Adrenal gland (tissue), 12 donors: Measurements from ENCODE around the gene BCL2L1. TPM values are rescaled to one million over a fixed set of nuclear protein-coding genes. Genes with fewer than 3 reads are reported as not detected.

Experiments
- DNase-seq, 7 donors: peaks; one replicate each; pipeline ENCODE4 v3.0.0-alpha.2; 2019 to 2020
- H3K27ac ChIP-seq, 5 donors: fragments of 200-600 bp; sonication (generic) in 4 of 5; 1 replicate in 3 of 5; 2 replicates in 2 of 5; pipeline versions ENCODE4 v1.5.1 to v1.8.0; 2016 to 2020; ENCODE audit warnings: mild to moderate bottlenecking in 1 of 5
- H3K27me3 ChIP-seq: fragments of 200-600 bp; 2 replicates; pipeline ENCODE4 v1.8.0; 2021
- H3K36me3 ChIP-seq, 2 donors: fragments of 200-600 bp; replicated peaks in 1 of 2; 1 replicate in 1 of 2; 2 replicates in 1 of 2; pipeline versions ENCODE4 v1.5.1 to v1.8.0; 2018 to 2022
- H3K4me1 ChIP-seq, 2 donors: fragments of 200-600 bp; replicated peaks in 1 of 2; 1 replicate in 1 of 2; 2 replicates in 1 of 2; pipeline versions ENCODE4 v1.5.1 to v1.8.0; 2018 to 2021
- H3K4me3 ChIP-seq, 4 donors: fragments of 200-600 bp; sonication (generic) in 3 of 4; one replicate each; pipeline ENCODE4 v1.5.1; 2016 to 2018
- H3K9me3 ChIP-seq, 3 donors: fragments of 200-600 bp; sonication (generic) in 1 of 3; replicated peaks in 1 of 3; 1 replicate in 2 of 3; 2 replicates in 1 of 3; pipeline versions ENCODE4 v1.5.1 to v1.8.0; 2016 to 2021
- CTCF ChIP-seq, 6 experiments: fragments of 450-650 bp in 4 of 6; fragments of 200-600 bp in 2 of 6; sonication (generic) in 1 of 6; IDR thresholded peaks; 1 replicate in 5 of 6; 2 replicates in 1 of 6; pipeline versions ENCODE4 v1.5.1 to v1.8.0; 2016 to 2021; ENCODE audit warnings: antibody characterized with exemption in 6 of 6, mild to moderate bottlenecking in 2 of 6, moderate library complexity in 1 of 6
- POLR2A ChIP-seq, 2 donors: fragments of 450-650 bp; IDR thresholded peaks; one replicate each; pipeline ENCODE4 v1.6.1; 2017; ENCODE audit warnings: antibody characterized with exemption in 2 of 2, mild to moderate bottlenecking in 2 of 2, moderate library complexity in 1 of 2
- WGBS, 4 donors: extraction: QIAGEN DNeasy Blood & Tissue Kit in 2 of 4; methylation state at CpG; one replicate each; pipeline versions ENCODE4 v1.1.5 to v1.1.7; 2013 to 2017; 5-methylcytosine and 5-hydroxymethylcytosine counted together
- intact Hi-C, 2 donors: fragments of 100-400 bp; cut with DNase I; formaldehyde crosslinking; loops; one replicate each; pipeline versions ENCODE4 v1.14.1 to v1.15.0; 2022 to 2023
- polyA plus RNA-seq, 3 donors: library from polyadenylated mRNA; stranded (reverse); fragments of 200-250 nt in 2 of 3; fragments of 350-450 nt in 1 of 3; fragmentation: Illumina TruSeq in 1 of 3; extraction: RNeasy Lipid Tissue Mini Kit (QIAGEN cat#74804) in 1 of 3; gene quantifications; one replicate each; pipeline ENCODE4 v1.2.3, GENCODE V29; 2013 to 2014
- total RNA-seq, 9 donors: library from RNA; depleted of rRNA in 4 of 9; stranded (reverse); fragments of >200 nt in 4 of 9; fragments of 120-200 nt in 1 of 9; fragmentation: NEBNext Ultra II Directional in 1 of 9; extraction: Animal tissue kit (Norgen Biotek cat#: 25700) in 1 of 9; gene quantifications; one replicate each; pipeline versions ENCODE4 v1.1.0 to v1.2.4, GENCODE V29; 2013 to 2023
- donor health status: healthy with polysubstance abuse.
- donor health status: Bipolar disorder and iron deficiency.
- donor health status: DM: yes; HTN: yes; CAD: no.
- donor health status: DM: no; HTN: no; CAD: no.
- donor health status: DM: no; HTN: no; CAD: no.
- donor health status: DM: yes; HTN: yes; CAD: no.

Gene BCL2L1
- total and polyA plus RNA-seq, 12 donors = 40.2 to 143 (median 64.4) TPM

GRCh38 chr20:31682927-31683326 lies 39.7 kb downstream of the BCL2L1 start:
- no peaks in the 10 kb centered on the region for H3K27me3 ChIP-seq
- no peak for DNase-seq
- no peak overlapping the region for H3K27ac ChIP-seq
- intact Hi-C loops = no loop called here
- H3K9me3 ChIP-seq = no peaks in the 10 kb centered on the region
- H3K36me3 ChIP-seq = peaks cover 0 to 9% of the 10 kb centered on the region in 2 donors
- TF ChIP-seq POLR2A (IDR thresholded peaks at IDR 0.05) (no peak), CTCF (IDR thresholded peaks at IDR 0.05) (no peak)
- 74 to 81% (median 75%) methylated on average over 2 of the region's 2 CpGs for WGBS, 4 donors
- peaks cover 20 to 51% of the 10 kb centered on the region in 2 donors for H3K4me1 ChIP-seq
- H3K4me3 ChIP-seq = no peak overlapping the region

GRCh38 chr20:31682352-31682751 lies 40.3 kb downstream of the BCL2L1 start:
- Histone ChIP-seq H3K27ac (no peak overlapping the region), H3K27me3 (no peaks in the 10 kb centered on the region), H3K36me3 (peaks cover 0 to 9% of the 10 kb centered on the region in 2 donors), H3K4me1 (peaks cover 24 to 56% of the 10 kb centered on the region in 2 donors), H3K9me3 (no peaks in the 10 kb centered on the region), H3K4me3 (no peak overlapping the region)
- 94 to 97% (median 96%) methylated on average over 3 of the region's 3 CpGs for WGBS, 4 donors
- DNase-seq = no peak
- intact Hi-C loops = no loop called here
- TF ChIP-seq POLR2A (IDR thresholded peaks at IDR 0.05) (no peak), CTCF (IDR thresholded peaks at IDR 0.05) (no peak)

- DNase-seq = no peak
- 89 to 100% (median 92%) methylated on average over 3 of the region's 3 CpGs for WGBS, 4 donors
- intact Hi-C loops = no loop called here
Observed at GRCh38 chr20:31681769-31682168, 40.9 kb downstream of the BCL2L1 start.

GRCh38 chr20:31681128-31681727 lies 41.4 kb downstream of the BCL2L1 start:
- intact Hi-C loops = no loop called here
- WGBS, 4 donors = 67 to 77% (median 74%) methylated on average over 7 of the region's 7 CpGs
- no peaks in the 10 kb centered on the region for H3K36me3 ChIP-seq
- H3K27me3 ChIP-seq = no peaks in the 10 kb centered on the region
- DNase-seq = no peak
- no peak for TF ChIP-seq POLR2A (IDR thresholded peaks at IDR 0.05)
- TF ChIP-seq CTCF (IDR thresholded peaks at IDR 0.05) = no peak
- H3K4me3 ChIP-seq = no peak overlapping the region
- peaks cover 30 to 67% of the 10 kb centered on the region in 2 donors for H3K4me1 ChIP-seq
- no peaks in the 10 kb centered on the region for H3K9me3 ChIP-seq
- H3K27ac ChIP-seq = peak overlapping the region in 2 of 5 donors; percentile 43 to 60

More at GRCh38 chr20:31681769-31682168, 40.9 kb downstream of the BCL2L1 start:
- peaks cover 0 to 4% of the 10 kb centered on the region in 2 donors for H3K36me3 ChIP-seq
- no peak overlapping the region for H3K4me3 ChIP-seq
- TF ChIP-seq CTCF (IDR thresholded peaks at IDR 0.05) (no peak), POLR2A (IDR thresholded peaks at IDR 0.05) (no peak)
- peaks cover 25 to 61% of the 10 kb centered on the region in 2 donors for H3K4me1 ChIP-seq
- H3K9me3 ChIP-seq = no peaks in the 10 kb centered on the region
- peak overlapping the region in 1 of 5 donors; percentile 31 for H3K27ac ChIP-seq
- H3K27me3 ChIP-seq = no peaks in the 10 kb centered on the region
